Stimulated activated CD4-positive, alpha-beta T cell treated with anti-CD3 and anti-CD28 coated beads, Interleukin-2, amount 100 ng/mL, for 48 hours (primary cell): Measurements from ENCODE around the gene APOBEC3C.
"Not testable (repeated sequence)": the region's sequence is repeated elsewhere in the genome, so short reads cannot be mapped to it uniquely, and the experiment has no call there.

Experiments used
- DNase-seq, 2 donors: peaks; one replicate each; pipeline ENCODE4 v3.0.0-alpha.2; 2020

Gene APOBEC3C

DNA sequence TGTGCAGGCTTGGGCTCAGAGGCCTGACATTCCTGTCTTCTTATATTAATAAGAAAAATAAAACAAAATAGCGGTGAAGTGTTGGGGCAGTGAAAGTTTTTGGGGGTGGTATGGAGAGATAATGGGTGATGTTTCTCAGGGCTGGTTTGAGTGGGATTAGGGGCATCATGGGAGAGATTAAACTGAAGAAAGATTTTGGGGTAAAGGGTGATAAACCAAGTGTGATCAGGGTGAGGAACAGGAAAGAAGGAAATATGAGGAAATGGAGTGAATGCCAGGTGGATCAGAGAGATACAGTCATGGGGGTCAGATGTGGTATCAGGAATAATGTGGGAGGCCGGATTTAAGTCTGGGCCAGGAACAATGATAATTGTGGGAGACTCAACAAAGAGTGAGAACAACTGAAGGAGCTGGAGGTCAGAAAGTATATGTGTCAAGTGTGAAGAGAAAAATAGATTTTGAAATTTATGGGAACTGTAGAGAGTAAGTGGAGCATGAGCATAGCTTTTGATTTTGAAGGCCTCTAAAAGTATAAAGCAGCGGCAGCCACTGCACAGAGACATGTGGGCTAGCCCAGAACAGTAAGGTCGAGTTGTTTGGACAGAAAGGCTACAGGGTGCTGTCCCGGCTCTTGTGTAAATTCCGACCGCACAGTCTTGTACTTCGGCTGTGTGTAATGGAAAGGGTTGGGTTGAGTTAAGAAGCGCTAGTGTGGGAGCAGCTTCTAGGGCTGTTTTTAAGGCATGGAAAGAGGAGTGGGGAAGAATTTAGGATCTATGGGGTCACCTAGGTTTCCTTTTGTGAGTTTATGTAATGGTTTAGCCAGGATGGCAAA is 52.6 kb downstream of the APOBEC3C start:
- DNase-seq = not testable (repeated sequence)

DNA sequence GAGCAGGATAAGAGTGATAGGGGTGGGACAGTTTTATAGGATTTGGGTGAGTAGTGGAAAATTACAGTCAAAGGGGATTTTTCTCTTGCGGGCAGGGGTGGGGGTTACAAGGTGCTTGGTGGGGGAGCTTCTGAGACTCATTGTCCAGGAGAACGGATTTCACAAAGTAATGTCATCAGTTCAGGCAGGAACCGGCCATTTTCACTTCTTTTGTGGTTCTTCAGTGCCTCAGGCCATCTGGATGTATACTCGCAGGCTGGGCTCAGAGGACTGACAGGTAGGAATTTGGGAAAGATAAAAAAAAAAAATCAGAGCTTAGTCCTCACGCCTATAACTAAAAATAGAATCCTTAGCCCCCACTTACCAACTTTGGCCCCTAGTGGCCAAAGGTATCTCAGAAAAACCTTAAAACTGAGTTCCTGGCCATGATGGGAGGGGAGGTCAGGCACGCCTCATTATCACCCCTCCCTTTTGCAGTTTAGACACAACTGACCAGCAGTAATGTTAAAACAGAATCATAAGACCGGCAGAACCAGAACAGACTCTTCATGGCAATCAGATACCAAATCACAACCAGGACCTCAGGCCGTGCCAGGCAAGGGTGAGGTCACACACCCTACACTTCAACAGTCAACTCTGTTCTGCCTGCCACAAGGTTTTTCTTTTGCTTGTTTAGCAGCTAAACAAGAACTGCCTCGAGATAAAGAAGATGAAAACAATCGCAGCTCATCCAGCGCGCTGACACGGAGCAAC is 54.2 kb downstream of the APOBEC3C start:
- no peak for DNase-seq
